Suprapubic skin (tissue), 4 donors: ENCODE measurements around the gene LNPEP. TPM values are rescaled to one million over a fixed set of nuclear protein-coding genes. Genes with fewer than 3 reads are reported as not detected.

Source experiments
- DNase-seq, 2 donors: peaks; one replicate each; pipeline ENCODE4 v3.0.0-alpha.2; 2019; ENCODE audit warnings: low spot score in 2 of 2
- H3K27ac ChIP-seq: fragments of 200-600 bp; sonication (generic); one replicate; pipeline ENCODE4 v1.5.1; 2019
- H3K27me3 ChIP-seq: fragments of 200-600 bp; sonication (generic); one replicate; pipeline ENCODE4 v1.5.1; 2019
- H3K36me3 ChIP-seq: fragments of 200-600 bp; sonication (generic); one replicate; pipeline ENCODE4 v1.5.1; 2019
- H3K4me1 ChIP-seq: fragments of 200-600 bp; sonication (generic); one replicate; pipeline ENCODE4 v1.5.1; 2019
- H3K4me3 ChIP-seq: fragments of 200-600 bp; sonication (generic); one replicate; pipeline ENCODE4 v1.5.1; 2019; ENCODE audit warnings: mild to moderate bottlenecking
- H3K9me3 ChIP-seq: fragments of 200-600 bp; sonication (generic); one replicate; pipeline ENCODE4 v1.5.1; 2019
- EP300 ChIP-seq: sonication (generic); formaldehyde crosslinking; IDR thresholded peaks from one replicate; pipeline ENCODE4 v1.6.1; 2017; ENCODE audit warnings: antibody characterized with exemption
- POLR2A ChIP-seq, 2 donors: fragments of 450-650 bp; IDR thresholded peaks; one replicate each; pipeline ENCODE4 v1.6.1; 2017; ENCODE audit warnings: antibody characterized with exemption in 2 of 2, mild to moderate bottlenecking in 2 of 2, moderate library complexity in 2 of 2
- POLR2AphosphoS5 ChIP-seq, 3 donors: sonication (generic); formaldehyde crosslinking; IDR thresholded peaks; one replicate each; pipeline ENCODE4 v1.6.1; 2017; ENCODE audit warnings: antibody characterized with exemption in 3 of 3
- WGBS: methylation state at CpG from one replicate; pipeline ENCODE4 v1.1.5; 2018; 5-methylcytosine and 5-hydroxymethylcytosine counted together
- total RNA-seq, 4 donors: library from RNA; depleted of rRNA; stranded (reverse); fragments of >200 nt; gene quantifications; one replicate each; pipeline ENCODE4 v1.1.0, GENCODE V29; 2016
- TF ChIP-seq, protein P1 (sequence below), 2 donors: fragments of 200-600 bp in 1 of 2; fragments of 450-650 bp in 1 of 2; sonication (generic) in 1 of 2; IDR thresholded peaks; one replicate each; pipeline ENCODE4 v1.5.1; 2016 to 2019; ENCODE audit warnings: antibody characterized with exemption in 2 of 2, mild to moderate bottlenecking in 1 of 2, moderate library complexity in 1 of 2

The LNPEP gene
- total RNA-seq, 4 donors from 2014 or later: 43.7 to 107 (median 69.9) TPM

DNA sequence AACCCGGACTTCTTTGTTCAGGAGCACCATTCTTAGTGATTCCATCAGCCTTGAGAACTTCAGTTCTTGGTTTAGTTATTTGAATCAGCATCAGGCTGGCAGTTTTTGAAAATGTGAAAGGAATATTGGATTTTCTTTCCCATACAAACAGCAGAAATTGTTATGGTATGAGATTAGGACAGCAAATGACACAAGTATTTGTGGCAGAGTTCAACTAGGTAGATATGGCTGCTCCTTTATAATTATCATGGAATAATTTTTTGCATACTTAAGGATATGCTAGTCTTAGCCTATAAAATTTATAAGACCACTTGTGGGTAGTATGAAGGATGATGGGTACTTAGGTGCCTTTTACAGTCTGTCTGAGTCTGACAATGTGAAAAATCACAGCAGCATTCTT is 34.0 kb upstream of the LNPEP start:
- no peaks in the 10 kb centered on the region for H3K27me3 ChIP-seq
- no peaks in the 10 kb centered on the region for H3K4me1 ChIP-seq
- 95% methylated on average over 1 of the region's 1 CpG for WGBS
- no peaks in the 10 kb centered on the region for H3K9me3 ChIP-seq
- H3K4me3 ChIP-seq: no peak overlapping the region
- no peak overlapping the region for H3K27ac ChIP-seq
- peaks cover 49% of the 10 kb centered on the region for H3K36me3 ChIP-seq
- no peak for DNase-seq
- TF ChIP-seq, protein P1, sequence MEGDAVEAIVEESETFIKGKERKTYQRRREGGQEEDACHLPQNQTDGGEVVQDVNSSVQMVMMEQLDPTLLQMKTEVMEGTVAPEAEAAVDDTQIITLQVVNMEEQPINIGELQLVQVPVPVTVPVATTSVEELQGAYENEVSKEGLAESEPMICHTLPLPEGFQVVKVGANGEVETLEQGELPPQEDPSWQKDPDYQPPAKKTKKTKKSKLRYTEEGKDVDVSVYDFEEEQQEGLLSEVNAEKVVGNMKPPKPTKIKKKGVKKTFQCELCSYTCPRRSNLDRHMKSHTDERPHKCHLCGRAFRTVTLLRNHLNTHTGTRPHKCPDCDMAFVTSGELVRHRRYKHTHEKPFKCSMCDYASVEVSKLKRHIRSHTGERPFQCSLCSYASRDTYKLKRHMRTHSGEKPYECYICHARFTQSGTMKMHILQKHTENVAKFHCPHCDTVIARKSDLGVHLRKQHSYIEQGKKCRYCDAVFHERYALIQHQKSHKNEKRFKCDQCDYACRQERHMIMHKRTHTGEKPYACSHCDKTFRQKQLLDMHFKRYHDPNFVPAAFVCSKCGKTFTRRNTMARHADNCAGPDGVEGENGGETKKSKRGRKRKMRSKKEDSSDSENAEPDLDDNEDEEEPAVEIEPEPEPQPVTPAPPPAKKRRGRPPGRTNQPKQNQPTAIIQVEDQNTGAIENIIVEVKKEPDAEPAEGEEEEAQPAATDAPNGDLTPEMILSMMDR (IDR thresholded peaks at IDR 0.05): no peak

DNA sequence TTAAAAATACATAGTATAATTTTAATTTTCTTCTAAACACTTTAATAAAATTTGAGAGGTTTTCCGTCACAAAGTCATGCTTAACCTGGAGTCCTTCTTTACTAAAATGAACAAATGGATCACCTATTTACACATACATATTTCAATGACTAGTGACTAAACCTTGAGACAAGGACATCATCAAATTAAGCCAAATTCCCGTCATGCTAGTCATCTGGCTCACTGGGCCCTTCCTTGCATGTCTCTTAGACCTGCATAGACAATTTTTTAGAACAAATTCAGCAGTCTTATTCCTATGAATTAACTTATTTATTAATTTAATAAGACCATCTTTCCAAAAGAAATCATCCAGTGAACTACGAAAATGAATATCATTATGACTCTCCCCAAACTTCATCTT is 33.0 kb upstream of the LNPEP start:
- Histone ChIP-seq H3K27ac (no peak overlapping the region), H3K9me3 (no peaks in the 10 kb centered on the region), H3K36me3 (peaks cover 41% of the 10 kb centered on the region), H3K4me3 (no peak overlapping the region), H3K4me1 (no peaks in the 10 kb centered on the region), H3K27me3 (no peaks in the 10 kb centered on the region)
- TF ChIP-seq POLR2A (IDR thresholded peaks at IDR 0.05) (no peak), POLR2AphosphoS5 (IDR thresholded peaks at IDR 0.05) (no peak), EP300 (no peak)
- TF ChIP-seq, protein P1 (IDR thresholded peaks at IDR 0.05): no peak
- DNase-seq: no peak
- 80% methylated on average over 3 of the region's 3 CpGs for WGBS

DNA sequence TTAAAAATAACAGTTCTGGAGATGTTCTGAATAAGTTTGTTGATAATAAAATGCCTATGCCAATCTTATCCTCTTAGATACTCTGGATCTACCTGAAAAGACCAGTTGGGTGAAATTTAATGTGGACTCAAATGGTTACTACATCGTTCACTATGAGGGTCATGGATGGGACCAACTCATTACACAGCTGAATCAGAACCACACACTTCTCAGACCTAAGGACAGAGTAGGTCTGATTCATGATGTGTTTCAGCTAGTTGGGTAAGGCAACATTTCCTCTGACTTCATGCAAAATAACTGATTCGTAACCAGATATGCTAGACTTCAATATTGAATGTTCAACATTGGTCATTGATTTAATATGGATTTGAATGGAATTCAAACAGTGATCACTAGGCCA is 32.6 kb upstream of the LNPEP start:
- no peak overlapping the region for H3K4me3 ChIP-seq
- TF ChIP-seq POLR2AphosphoS5 (IDR thresholded peaks at IDR 0.05): no peak
- no peak for TF ChIP-seq EP300
- TF ChIP-seq POLR2A (IDR thresholded peaks at IDR 0.05): no peak
- TF ChIP-seq, protein P1 (IDR thresholded peaks at IDR 0.05): no peak
- no peaks in the 10 kb centered on the region for H3K9me3 ChIP-seq
- H3K27ac ChIP-seq: no peak overlapping the region
- H3K27me3 ChIP-seq: no peaks in the 10 kb centered on the region
- WGBS: 97% methylated on average over 2 of the region's 2 CpGs
- H3K36me3 ChIP-seq: peaks cover 40% of the 10 kb centered on the region
- no peaks in the 10 kb centered on the region for H3K4me1 ChIP-seq
- DNase-seq: no peak

DNA sequence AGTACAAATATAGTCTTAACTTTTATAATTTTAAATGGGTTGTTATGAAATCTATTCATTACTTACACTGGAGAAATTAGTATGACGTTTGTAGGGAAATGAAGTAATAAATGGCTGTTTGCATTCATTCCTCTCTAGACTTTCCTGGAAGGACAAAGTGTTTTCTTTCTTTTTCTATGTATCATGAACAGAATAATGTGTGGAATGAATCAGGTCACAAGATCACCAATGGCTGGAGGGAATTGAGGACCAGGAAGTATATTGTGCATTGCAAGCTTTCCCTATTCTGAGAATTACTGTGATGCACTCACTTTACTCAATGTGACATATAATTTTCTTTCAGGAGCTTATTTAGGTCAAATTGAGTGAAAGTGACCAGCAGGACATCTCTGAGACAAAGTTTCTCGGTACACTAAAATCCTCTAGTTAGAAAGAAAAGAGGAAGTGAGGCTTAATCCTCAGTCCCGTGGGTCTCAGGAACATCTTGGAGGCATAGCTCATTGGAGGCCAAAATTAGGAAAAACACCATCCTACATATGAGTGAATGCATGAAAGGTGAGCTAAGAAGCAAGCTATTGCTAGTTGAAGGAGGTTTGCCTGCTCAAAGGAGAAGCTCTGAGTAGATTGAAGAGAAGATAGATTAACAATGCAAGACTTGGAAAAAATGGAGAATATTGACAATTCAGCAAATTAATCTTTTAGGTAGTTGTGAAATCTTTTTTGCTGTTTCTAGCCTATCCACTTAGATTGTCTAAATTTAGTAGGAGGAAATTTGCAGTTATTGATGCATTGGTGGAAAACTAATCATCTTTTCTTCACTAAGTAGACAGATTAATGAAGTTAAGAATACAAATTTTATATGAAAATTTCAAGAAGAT is 31.6 kb upstream of the LNPEP start:
- H3K36me3 ChIP-seq: peaks cover 45% of the 10 kb centered on the region
- WGBS: 62% methylated on average over 3 of the region's 3 CpGs

DNA sequence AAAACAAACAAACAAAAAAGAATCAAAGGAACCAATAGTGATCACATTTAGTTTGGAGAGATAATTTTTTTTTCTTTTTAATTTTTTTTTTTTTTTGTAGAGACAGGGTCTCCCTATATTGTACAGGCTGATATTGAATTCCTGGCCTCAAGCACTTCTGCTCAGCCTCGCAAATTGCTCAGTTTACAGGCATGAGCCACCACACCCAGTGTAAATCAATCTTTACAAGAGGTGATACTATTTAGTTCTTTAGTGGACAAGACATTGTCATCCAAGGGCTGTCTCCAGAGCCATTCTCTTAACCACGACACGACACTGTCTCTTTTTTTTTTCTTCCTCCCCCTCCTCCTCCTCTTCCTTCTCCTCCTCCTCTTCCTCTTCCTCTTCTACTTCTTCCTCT is 30.0 kb upstream of the LNPEP start:
- Histone ChIP-seq H3K4me1 (no peaks in the 10 kb centered on the region), H3K36me3 (peaks cover 44% of the 10 kb centered on the region), H3K27me3 (no peaks in the 10 kb centered on the region), H3K27ac (no peak overlapping the region), H3K9me3 (no peaks in the 10 kb centered on the region), H3K4me3 (no peak overlapping the region)
- no peak for DNase-seq
- WGBS: 93% methylated on average over 3 of the region's 3 CpGs
- TF ChIP-seq, protein P1 (IDR thresholded peaks at IDR 0.05): no peak
- TF ChIP-seq EP300 (no peak), POLR2A (IDR thresholded peaks at IDR 0.05) (no peak), POLR2AphosphoS5 (IDR thresholded peaks at IDR 0.05) (no peak)

More for the DNA sequence above, 31.6 kb upstream of the LNPEP start:
- TF ChIP-seq POLR2A (IDR thresholded peaks at IDR 0.05) (no peak), EP300 (no peak), POLR2AphosphoS5 (IDR thresholded peaks at IDR 0.05) (no peak)
- TF ChIP-seq, protein P1 (IDR thresholded peaks at IDR 0.05): no peak
- Histone ChIP-seq H3K27me3 (no peaks in the 10 kb centered on the region), H3K27ac (no peak overlapping the region), H3K4me3 (no peak overlapping the region), H3K4me1 (no peaks in the 10 kb centered on the region), H3K9me3 (no peaks in the 10 kb centered on the region)
- DNase-seq: no peak
